Cortex of kidney (tissue), 1 donor: Measurements from ENCODE around the gene SPATA18.
"Not testable (repeated sequence)": the region's sequence is repeated elsewhere in the genome, so short reads cannot be mapped to it uniquely, and the experiment has no call there.

Experiments
- DNase-seq: peaks from one replicate; lab custom pipeline; 2025; lab: John Stamatoyannopoulos, UW

The SPATA18 gene

GRCh38 chr4:52051615-52052474 is 741 bp downstream of the SPATA18 start:
- no peak for DNase-seq

GRCh38 chr4:52052475-52052780 is 1.3 kb downstream of the SPATA18 start:
- DNase-seq = no peak

- DNase-seq = no peak
Observed at GRCh38 chr4:52054254-52054653, 3.1 kb downstream of the SPATA18 start.

- DNase-seq = no peak
Observed at GRCh38 chr4:52057196-52057595, 6.1 kb downstream of the SPATA18 start.

GRCh38 chr4:52058275-52058674 is 7.2 kb downstream of the SPATA18 start:
- no peak for DNase-seq

- no peak for DNase-seq
Observed at GRCh38 chr4:52059372-52059771, 8.3 kb downstream of the SPATA18 start.

- DNase-seq = no peak
Observed at GRCh38 chr4:52069571-52069970, 18.5 kb downstream of the SPATA18 start.

GRCh38 chr4:52071791-52072546 is 20.9 kb downstream of the SPATA18 start:
- DNase-seq = no peak

GRCh38 chr4:52076731-52077130 is 25.6 kb downstream of the SPATA18 start:
- no peak for DNase-seq

- no peak for DNase-seq
Observed at GRCh38 chr4:52079659-52080058, 28.6 kb downstream of the SPATA18 start.

GRCh38 chr4:52081216-52081615 is 30.1 kb downstream of the SPATA18 start:
- no peak for DNase-seq

GRCh38 chr4:52086425-52086824 is 35.3 kb downstream of the SPATA18 start:
- DNase-seq = not testable (repeated sequence)

GRCh38 chr4:52091801-52092200 is 40.7 kb downstream of the SPATA18 start:
- DNase-seq = no peak

- no peak for DNase-seq
Observed at GRCh38 chr4:52093466-52093865, 42.4 kb downstream of the SPATA18 start.

- DNase-seq = no peak
Observed at GRCh38 chr4:52094376-52095145, 43.5 kb downstream of the SPATA18 start.

GRCh38 chr4:52095374-52095773 is 44.3 kb downstream of the SPATA18 start:
- DNase-seq = no peak

- no peak for DNase-seq
Observed at GRCh38 chr4:52096048-52096447, 44.9 kb downstream of the SPATA18 start.

GRCh38 chr4:52098618-52099017 is 47.5 kb downstream of the SPATA18 start:
- DNase-seq = no peak

- DNase-seq = no peak
Observed at GRCh38 chr4:52099860-52100461, 48.9 kb downstream of the SPATA18 start.

GRCh38 chr4:52102587-52102986 is 51.5 kb downstream of the SPATA18 start:
- DNase-seq = no peak

- DNase-seq = no peak
Observed at GRCh38 chr4:52103319-52103718, 52.2 kb downstream of the SPATA18 start.

GRCh38 chr4:52105276-52105675 is 54.2 kb downstream of the SPATA18 start:
- DNase-seq = no peak
